Spleen (tissue), 11 donors: ENCODE results near the gene COL23A1. TPM values are rescaled to one million over a fixed set of nuclear protein-coding genes. Genes with fewer than 3 reads are reported as not detected.

Source experiments
- DNase-seq: peaks from one replicate; pipeline ENCODE4 v3.0.0-alpha.2; 2020
- H3K27ac ChIP-seq, 8 donors: fragments of 200-600 bp; sonication (generic) in 7 of 8; 1 replicate in 4 of 8; 2 replicates in 4 of 8; pipeline versions ENCODE4 v1.5.0 to v1.8.0; 2016 to 2021; ENCODE audit warnings: inconsistent platforms in 4 of 8, mild to moderate bottlenecking in 4 of 8, moderate library complexity in 1 of 8
- H3K27me3 ChIP-seq, 7 donors: fragments of 200-600 bp; sonication (generic) in 6 of 7; replicated peaks in 1 of 7; 1 replicate in 4 of 7; 2 replicates in 3 of 7; pipeline versions ENCODE4 v1.5.0 to v1.8.0; 2016 to 2021; ENCODE audit warnings: inconsistent platforms in 3 of 7, mild to moderate bottlenecking in 1 of 7
- H3K36me3 ChIP-seq, 6 donors: fragments of 200-600 bp; sonication (generic) in 5 of 6; 1 replicate in 4 of 6; 2 replicates in 2 of 6; pipeline versions ENCODE4 v1.5.0 to v1.8.0; 2016 to 2021; ENCODE audit warnings: inconsistent platforms in 2 of 6
- H3K4me1 ChIP-seq, 6 donors: fragments of 200-600 bp; sonication (generic) in 5 of 6; 1 replicate in 3 of 6; 2 replicates in 3 of 6; pipeline versions ENCODE4 v1.5.0 to v1.8.0; 2016 to 2021; ENCODE audit warnings: inconsistent platforms in 3 of 6
- H3K4me3 ChIP-seq, 8 donors: fragments of 200-600 bp; sonication (generic) in 7 of 8; 1 replicate in 4 of 8; 2 replicates in 4 of 8; pipeline versions ENCODE4 v1.5.0 to v1.8.0; 2016 to 2021; ENCODE audit warnings: inconsistent platforms in 4 of 8, mild to moderate bottlenecking in 4 of 8, moderate library complexity in 2 of 8
- H3K9me3 ChIP-seq, 8 donors: fragments of 200-600 bp; sonication (generic) in 7 of 8; 1 replicate in 4 of 8; 2 replicates in 4 of 8; pipeline versions ENCODE4 v1.5.0 to v1.8.0; 2016 to 2021; ENCODE audit warnings: inconsistent platforms in 4 of 8
- CTCF ChIP-seq, 11 experiments: fragments of 200-600 bp in 7 of 11; fragments of 450-650 bp in 4 of 11; sonication (generic) in 4 of 11; IDR thresholded peaks in 8 of 11; conservative IDR thresholded peaks in 3 of 11; 1 replicate in 7 of 11; 2 replicates in 4 of 11; pipeline versions ENCODE4 v1.4.0 to v1.8.0; 2016 to 2021; ENCODE audit warnings: antibody characterized with exemption in 11 of 11, inconsistent platforms in 4 of 11, mild to moderate bottlenecking in 1 of 11
- POLR2A ChIP-seq, 3 donors: fragments of 450-650 bp; IDR thresholded peaks; one replicate each; pipeline ENCODE4 v1.5.1; 2017; ENCODE audit warnings: antibody characterized with exemption in 3 of 3, mild to moderate bottlenecking in 1 of 3
- POLR2AphosphoS5 ChIP-seq, 3 donors: sonication (generic); formaldehyde crosslinking; IDR thresholded peaks; one replicate each; pipeline ENCODE4 v1.5.1; 2017; ENCODE audit warnings: antibody characterized with exemption in 3 of 3
- WGBS, 5 donors: extraction: QIAGEN DNeasy Blood & Tissue Kit in 3 of 5; methylation state at CpG; one replicate each; pipeline versions ENCODE4 v1.1.5 to v1.1.7; 2013 to 2018; 5-methylcytosine and 5-hydroxymethylcytosine counted together
- intact Hi-C: fragments of 100-400 bp; cut with DNase I; formaldehyde crosslinking; loops from one replicate; pipeline ENCODE4 v1.15.0; 2023; ENCODE audit warnings: low total_unique reads
- polyA plus RNA-seq, 3 donors: library from polyadenylated mRNA; stranded (reverse); fragments of 200-250 nt; gene quantifications; one replicate each; pipeline ENCODE4 v1.2.1, GENCODE V29; 2013
- total RNA-seq, 7 donors: library from RNA; depleted of rRNA in 3 of 7; stranded (reverse); fragments of >200 nt in 3 of 7; fragmentation: NEBNext Ultra II Directional in 4 of 7; extraction: Animal tissue kit (Norgen Biotek cat#: 25700) in 4 of 7; gene quantifications; one replicate each; pipeline versions ENCODE4 v1.1.0 to v1.2.1, GENCODE V29; 2016 to 2021
- donor health status: healthy with polysubstance abuse.
- donor health status: DM: no; HTN: no; CAD: no; lungs with moderate emphysema.
- donor health status: DM: no; HTN: no; CAD: no.
- donor health status: Bipolar disorder and iron deficiency.
- donor health status: healthy.
- donor health status: DM: no; HTN: no; CAD: no.
- donor health status: DM: yes; HTN: yes; CAD: no.

Gene COL23A1
- total and polyA plus RNA-seq, 10 donors = 0.63 to 3.8 (median 1.9) TPM

- Histone ChIP-seq H3K27me3 (no peaks in the 10 kb centered on the region), H3K9me3 (no peaks in the 10 kb centered on the region), H3K36me3 (no peaks in the 10 kb centered on the region), H3K27ac (no peak overlapping the region), H3K4me1 (no peaks in the 10 kb centered on the region), H3K4me3 (peak overlapping the region in 1 of 8 donors; percentile 9)
- intact Hi-C loops = no loop called here
- 82 to 95% (median 91%) methylated on average over 10 to 15 of the region's 15 CpGs for WGBS, 5 donors
- peak; percentile 20 for DNase-seq
- TF ChIP-seq POLR2AphosphoS5 (IDR thresholded peaks at IDR 0.05) (no peak), POLR2A (IDR thresholded peaks at IDR 0.05) (no peak), CTCF (IDR thresholded peaks at IDR 0.05 in 8 of 11, conservative IDR thresholded peaks at IDR 0.05 in 3 of 11) (no peak)
Measured at GRCh38 chr5:178301641-178302040, 288.6 kb downstream of the COL23A1 start.

GRCh38 chr5:178298283-178298807 lies 291.8 kb downstream of the COL23A1 start:
- Histone ChIP-seq H3K4me3 (no peak overlapping the region), H3K4me1 (no peaks in the 10 kb centered on the region), H3K27ac (no peak overlapping the region), H3K27me3 (no peaks in the 10 kb centered on the region), H3K36me3 (no peaks in the 10 kb centered on the region), H3K9me3 (peaks cover 0 to 4% (median 0%) of the 10 kb centered on the region in 8 donors)
- 91 to 97% (median 94%) methylated on average over 4 of the region's 4 CpGs for WGBS, 5 donors
- peak; percentile 38 for DNase-seq
- TF ChIP-seq POLR2A (IDR thresholded peaks at IDR 0.05) = no peak
- no peak for TF ChIP-seq CTCF (IDR thresholded peaks at IDR 0.05 in 8 of 11, conservative IDR thresholded peaks at IDR 0.05 in 3 of 11)
- TF ChIP-seq POLR2AphosphoS5 (IDR thresholded peaks at IDR 0.05) = no peak
- intact Hi-C loops = no loop called here

- intact Hi-C loops = no loop called here
- WGBS, 5 donors = 70 to 81% (median 77%) methylated on average over 5 to 8 of the region's 8 CpGs
Measured at GRCh38 chr5:178297751-178298150, 292.4 kb downstream of the COL23A1 start.

GRCh38 chr5:178296066-178296465 lies 294.1 kb downstream of the COL23A1 start:
- Histone ChIP-seq H3K9me3 (peaks cover 0 to 4% (median 0%) of the 10 kb centered on the region in 8 donors), H3K4me1 (no peaks in the 10 kb centered on the region), H3K4me3 (no peak overlapping the region), H3K27ac (no peak overlapping the region), H3K36me3 (no peaks in the 10 kb centered on the region), H3K27me3 (peaks cover 0 to 5% (median 0%) of the 10 kb centered on the region in 7 donors)
- WGBS, 5 donors = 93 to 98% (median 94%) methylated on average over 5 to 6 of the region's 6 CpGs
- TF ChIP-seq CTCF (IDR thresholded peaks at IDR 0.05 in 8 of 11, conservative IDR thresholded peaks at IDR 0.05 in 3 of 11) = no peak
- no peak for TF ChIP-seq POLR2A (IDR thresholded peaks at IDR 0.05)
- no peak for TF ChIP-seq POLR2AphosphoS5 (IDR thresholded peaks at IDR 0.05)
- DNase-seq = peak; percentile 28
- intact Hi-C loops = no loop called here

More at GRCh38 chr5:178297751-178298150, 292.4 kb downstream of the COL23A1 start:
- TF ChIP-seq POLR2A (IDR thresholded peaks at IDR 0.05) (no peak), CTCF (IDR thresholded peaks at IDR 0.05 in 8 of 11, conservative IDR thresholded peaks at IDR 0.05 in 3 of 11) (no peak), POLR2AphosphoS5 (IDR thresholded peaks at IDR 0.05) (no peak)
- Histone ChIP-seq H3K27me3 (no peaks in the 10 kb centered on the region), H3K9me3 (peaks cover 0 to 4% (median 0%) of the 10 kb centered on the region in 8 donors), H3K36me3 (no peaks in the 10 kb centered on the region), H3K4me1 (no peaks in the 10 kb centered on the region), H3K27ac (no peak overlapping the region), H3K4me3 (no peak overlapping the region)
- peak; percentile 42 for DNase-seq
